Measurements from ENCODE around the gene GALM. TPM values are rescaled to one million over a fixed set of nuclear protein-coding genes. Genes with fewer than 3 reads are reported as not detected.

Gene GALM
- total RNA-seq, 1 experiment from 2014 or later, result 48.7 TPM

GRCh38 chr2:38750891-38751595, 85.1 kb downstream of the GALM start, which contains the start of gene SRSF7:
TSS of gene SRSF7 (minus strand) at chr2:38751361. CDS start at chr2:38751256, 105 bp downstream.
- CTCF ChIA-PET, result interaction anchor here (0.6 to 1.1 kb wide), 4 partner anchors 21 to 375 kb away, joined by 3 to 11 read pairs (median 4); no protein-coding TSS in a partner anchor
- TF ChIP-seq CTCF (IDR thresholded peaks at IDR 0.05; ENCODE audit: insufficient read depth in 1 of 2, low read depth in 1 of 2, low read length in 1 of 2, severe bottlenecking in 1 of 2, unreplicated experiment in 1 of 2), result no peak
- BruUV-seq (replicated peaks), result no TSS peak

GRCh38 chr2:38751596-38752410, 85.9 kb downstream of the GALM start:
- Histone ChIP-seq H3K9me3 (no peaks in the 10 kb centered on the region), H3K27me3 (replicated peaks; ENCODE audit: control insufficient read depth, insufficient read depth, low read length) (no peaks in the 10 kb centered on the region), H3K4me1 (peaks cover 24% of the 10 kb centered on the region), H3K36me3 (ENCODE audit: control insufficient read depth, insufficient read depth, low read length) (peaks cover 6% of the 10 kb centered on the region), H3K4me3 (ENCODE audit: low read depth, low read length) (peak overlapping the region; percentile 48)
- TSS peak; percentile 41 for BruUV-seq (replicated peaks)
- H3K27ac Mint-ChIP-seq (ENCODE audit: unreplicated experiment), result peak overlapping the region; percentile 100
- H3K4me3 Mint-ChIP-seq (ENCODE audit: unreplicated experiment), result peak overlapping the region; percentile 99
- CTCF ChIA-PET, result interaction anchor here (0.6 to 1.1 kb wide), 5 partner anchors 9 to 376 kb away, joined by 3 to 11 read pairs (median 3); no protein-coding TSS in a partner anchor
- no peak for TF ChIP-seq CTCF (IDR thresholded peaks at IDR 0.05; ENCODE audit: insufficient read depth in 1 of 2, low read depth in 1 of 2, low read length in 1 of 2, severe bottlenecking in 1 of 2, unreplicated experiment in 1 of 2)
- POLR2A ChIA-PET, result interaction anchor here (0.5 to 2.4 kb wide), 96 partner anchors 8 to 1749 kb away, joined by 3 to 46 read pairs (median 4); partner anchors contain the start of genes CEBPZ, DHX57, GALM and GEMIN6
- no peak for DNase-seq
- intact Hi-C loops (cut with micrococcal nuclease; ENCODE audit: unreplicated experiment), result loop anchor here (1.0 to 5.0 kb wide), 3 partner anchors 26 to 375 kb away; partner anchors contain the start of genes ATL2 and GEMIN6
- H3K9me3 Mint-ChIP-seq (ENCODE audit: unreplicated experiment), result no peaks in the 10 kb centered on the region
- peaks cover 42% of the 10 kb centered on the region for H3K4me1 Mint-ChIP-seq (ENCODE audit: low read depth, unreplicated experiment)
- peaks cover 52% of the 10 kb centered on the region for H3K36me3 Mint-ChIP-seq (ENCODE audit: insufficient read depth, unreplicated experiment)
- H3K27me3 Mint-ChIP-seq (ENCODE audit: insufficient read depth, unreplicated experiment), result peaks cover 3% of the 10 kb centered on the region

More at GRCh38 chr2:38750891-38751595, 85.1 kb downstream of the GALM start, which contains the start of gene SRSF7:
- POLR2A ChIA-PET, result interaction anchor here (0.5 to 2.4 kb wide), 102 partner anchors 8 to 1748 kb away, joined by 3 to 46 read pairs (median 4); partner anchors contain the start of genes CEBPZ, DHX57, GALM and GEMIN6
- Histone ChIP-seq H3K36me3 (ENCODE audit: control insufficient read depth, insufficient read depth, low read length) (peaks cover 6% of the 10 kb centered on the region), H3K27me3 (replicated peaks; ENCODE audit: control insufficient read depth, insufficient read depth, low read length) (no peaks in the 10 kb centered on the region), H3K4me1 (peaks cover 31% of the 10 kb centered on the region), H3K4me3 (ENCODE audit: low read depth, low read length) (peak within 1 kb of the TSS; percentile 90), H3K9me3 (no peaks in the 10 kb centered on the region)
- H3K4me1 Mint-ChIP-seq (ENCODE audit: low read depth, unreplicated experiment), result peaks cover 50% of the 10 kb centered on the region
- intact Hi-C loops (cut with micrococcal nuclease; ENCODE audit: unreplicated experiment), result loop anchor here (1.0 to 5.0 kb wide), 3 partner anchors 27 to 374 kb away; partner anchors contain the start of genes ATL2 and GEMIN6
- DNase-seq, result peak; percentile 97 to 99
- peak within 1 kb of the TSS; percentile 100 for H3K27ac Mint-ChIP-seq (ENCODE audit: unreplicated experiment)
- no peaks in the 10 kb centered on the region for H3K9me3 Mint-ChIP-seq (ENCODE audit: unreplicated experiment)
- H3K36me3 Mint-ChIP-seq (ENCODE audit: insufficient read depth, unreplicated experiment), result peaks cover 59% of the 10 kb centered on the region
- H3K27me3 Mint-ChIP-seq (ENCODE audit: insufficient read depth, unreplicated experiment), result peaks cover 3% of the 10 kb centered on the region
- H3K4me3 Mint-ChIP-seq (ENCODE audit: unreplicated experiment), result peak within 1 kb of the TSS; percentile 99

GRCh38 chr2:38754049-38754448, 88.1 kb downstream of the GALM start:
- 0 out of 2 replicates have a peak, but pooled peaks cover 5% of the 10 kb centered on the region for H3K4me1 ChIP-seq
- DNase-seq, result no peak
- TF ChIP-seq CTCF (IDR thresholded peaks at IDR 0.05; ENCODE audit: insufficient read depth in 1 of 2, low read depth in 1 of 2, low read length in 1 of 2, severe bottlenecking in 1 of 2, unreplicated experiment in 1 of 2), result no peak
- intact Hi-C loops (cut with micrococcal nuclease; ENCODE audit: unreplicated experiment), result loop anchor here (5.0 kb wide), 2 partner anchors 83 to 377 kb away; partner anchors contain the start of gene ATL2
- Mint-ChIP-seq H3K27me3 (ENCODE audit: insufficient read depth, unreplicated experiment) (peaks cover 3% of the 10 kb centered on the region), H3K27ac (ENCODE audit: unreplicated experiment) (no peak overlapping the region), H3K9me3 (ENCODE audit: unreplicated experiment) (no peaks in the 10 kb centered on the region), H3K4me3 (ENCODE audit: unreplicated experiment) (no peak overlapping the region), H3K36me3 (ENCODE audit: insufficient read depth, unreplicated experiment) (peaks cover 29% of the 10 kb centered on the region), H3K4me1 (ENCODE audit: low read depth, unreplicated experiment) (peaks cover 23% of the 10 kb centered on the region)
- 0 out of 2 replicates have a peak, but pooled peaks cover 3% of the 10 kb centered on the region for H3K36me3 ChIP-seq (ENCODE audit: control insufficient read depth, insufficient read depth, low read length)
- POLR2A ChIA-PET, result no interaction called here
- no peaks in the 10 kb centered on the region for H3K9me3 ChIP-seq
- CTCF ChIA-PET, result no interaction called here
- no peaks in the 10 kb centered on the region for H3K27me3 ChIP-seq (replicated peaks; ENCODE audit: control insufficient read depth, insufficient read depth, low read length)
- no peak overlapping the region for H3K4me3 ChIP-seq (ENCODE audit: low read depth, low read length)
- BruUV-seq (replicated peaks), result no TSS peak
